GM23248 (cell line): ENCODE data around the gene PTPRZ1. TPM values are rescaled to one million over a fixed set of nuclear protein-coding genes. Genes with fewer than 3 reads are reported as not detected.

Experiments used
- DNase-seq: peaks from one replicate; pipeline ENCODE4 v3.0.0-alpha.2; 2015
- H2AFZ ChIP-seq: fragments of 200-600 bp; sonication (generic); 2 replicates; pipeline ENCODE4 v1.6.1; 2016; ENCODE audit warnings: antibody characterized with exemption
- H3F3A ChIP-seq: fragments of 200-600 bp; sonication (generic); 2 replicates; pipeline ENCODE4 v1.6.1; 2016; ENCODE audit warnings: mild to moderate bottlenecking, antibody characterized with exemption, mixed run types; ENCODE audit not compliant: insufficient read depth
- H3K27ac ChIP-seq: fragments of 200-600 bp; sonication (generic); 2 replicates; pipeline ENCODE4 v1.5.1; 2016; ENCODE audit warnings: mild to moderate bottlenecking
- H3K27me3 ChIP-seq: fragments of 200-600 bp; sonication (generic); replicated peaks from 2 replicates; pipeline ENCODE4 v1.6.1; 2016; ENCODE audit warnings: mild to moderate bottlenecking; ENCODE audit not compliant: insufficient read depth
- H3K36me3 ChIP-seq: fragments of 200-600 bp; sonication (generic); 2 replicates; pipeline ENCODE4 v1.6.1; 2016; ENCODE audit warnings: low read depth, mild to moderate bottlenecking
- H3K4me1 ChIP-seq: fragments of 200-600 bp; sonication (generic); 2 replicates; pipeline ENCODE4 v1.6.1; 2016; ENCODE audit warnings: mild to moderate bottlenecking; ENCODE audit not compliant: insufficient read depth
- H3K4me2 ChIP-seq: fragments of 200-600 bp; sonication (generic); one replicate; pipeline ENCODE4 v1.6.1; 2016; ENCODE audit warnings: mild to moderate bottlenecking; ENCODE audit not compliant: unreplicated experiment
- H3K4me3 ChIP-seq: fragments of 200-600 bp; sonication (generic); 2 replicates; pipeline ENCODE4 v1.5.1; 2016; ENCODE audit warnings: mild to moderate bottlenecking
- H3K79me2 ChIP-seq: fragments of 200-600 bp; sonication (generic); 2 replicates; pipeline ENCODE4 v1.6.1; 2016; ENCODE audit warnings: mild to moderate bottlenecking; ENCODE audit not compliant: insufficient read depth
- H3K9ac ChIP-seq: fragments of 200-600 bp; sonication (generic); 2 replicates; pipeline ENCODE4 v1.6.1; 2016; ENCODE audit warnings: mild to moderate bottlenecking
- H3K9me2 ChIP-seq: fragments of 200-600 bp; sonication (generic); 2 replicates; pipeline ENCODE4 v1.6.1; 2016; ENCODE audit warnings: mixed run types, mild to moderate bottlenecking, moderate library complexity; ENCODE audit not compliant: insufficient read depth
- H3K9me3 ChIP-seq: fragments of 200-600 bp; sonication (generic); one replicate; pipeline ENCODE4 v1.6.1; 2017; ENCODE audit warnings: low read depth
- H4K20me1 ChIP-seq: fragments of 200-600 bp; sonication (generic); 2 replicates; pipeline ENCODE4 v1.6.0; 2016; ENCODE audit not compliant: insufficient read depth
- EZH2 ChIP-seq: fragments of 200-600 bp; sonication (generic); IDR thresholded peaks from 2 replicates; pipeline ENCODE4 v1.6.1; 2018; ENCODE audit warnings: antibody characterized with exemption, mild to moderate bottlenecking; ENCODE audit not compliant: insufficient read depth, poor library complexity, severe bottlenecking
- EZH2phosphoT487 ChIP-seq: fragments of 200-600 bp; sonication (generic); IDR thresholded peaks from 2 replicates; pipeline ENCODE4 v1.6.1; 2018; ENCODE audit warnings: antibody characterized with exemption, moderate library complexity, mild to moderate bottlenecking, low read depth; ENCODE audit not compliant: insufficient read depth
- WGBS, 2 experiments: methylation state at CpG; one replicate each; pipeline ENCODE4 v1.1.6; 2015 to 2017; ENCODE audit warnings: low lambda C conversion rate in 2 of 2, low coverage in 1 of 2; ENCODE audit errors: missing lambda C conversion rate in 2 of 2; 5-methylcytosine and 5-hydroxymethylcytosine counted together
- in situ Hi-C: fragments of 300-500 bp; cut with MboI; formaldehyde crosslinking; loops from 2 replicates; pipeline ENCODE4 v1.15.0; 2020
- polyA plus RNA-seq: library from polyadenylated mRNA; unstranded; fragments of >200 nt; fragmentation: Nextera tagmentation; extraction: Ambion mirVana; gene quantifications from 2 replicates; pipeline ENCODE4 v1.2.1, GENCODE V29; 2016
- total RNA-seq: library from RNA; depleted of rRNA; stranded (reverse); fragments of >200 nt; shearing (Covaris generic); gene quantifications from 2 replicates; pipeline ENCODE4 v1.2.3, GENCODE V29; 2014

PTPRZ1 gene
- total and polyA plus RNA-seq, 2 experiments from 2014 or later: not detected

GRCh38 chr7:121936951-121937623, 64.1 kb downstream of the PTPRZ1 start:
- Histone ChIP-seq H3K27me3 (no peaks in the 10 kb centered on the region), H2AFZ (no peak overlapping the region), H3K4me3 (no peak overlapping the region), H3K4me2 (no peak overlapping the region), H3K9me2 (no peaks in the 10 kb centered on the region), H3K9me3 (no peaks in the 10 kb centered on the region), H3K79me2 (no peaks in the 10 kb centered on the region), H4K20me1 (no peaks in the 10 kb centered on the region), H3K9ac (no peak overlapping the region), H3K36me3 (no peaks in the 10 kb centered on the region), H3K27ac (no peak overlapping the region), H3F3A (no peaks in the 10 kb centered on the region), H3K4me1 (no peaks in the 10 kb centered on the region)
- TF ChIP-seq EZH2phosphoT487 (no peak), EZH2 (no peak)
- in situ Hi-C loops: no loop called here
- DNase-seq: no peak
- WGBS, 2 experiments: 57 to 63% methylated on average over 6 of the region's 6 CpGs

DNA sequence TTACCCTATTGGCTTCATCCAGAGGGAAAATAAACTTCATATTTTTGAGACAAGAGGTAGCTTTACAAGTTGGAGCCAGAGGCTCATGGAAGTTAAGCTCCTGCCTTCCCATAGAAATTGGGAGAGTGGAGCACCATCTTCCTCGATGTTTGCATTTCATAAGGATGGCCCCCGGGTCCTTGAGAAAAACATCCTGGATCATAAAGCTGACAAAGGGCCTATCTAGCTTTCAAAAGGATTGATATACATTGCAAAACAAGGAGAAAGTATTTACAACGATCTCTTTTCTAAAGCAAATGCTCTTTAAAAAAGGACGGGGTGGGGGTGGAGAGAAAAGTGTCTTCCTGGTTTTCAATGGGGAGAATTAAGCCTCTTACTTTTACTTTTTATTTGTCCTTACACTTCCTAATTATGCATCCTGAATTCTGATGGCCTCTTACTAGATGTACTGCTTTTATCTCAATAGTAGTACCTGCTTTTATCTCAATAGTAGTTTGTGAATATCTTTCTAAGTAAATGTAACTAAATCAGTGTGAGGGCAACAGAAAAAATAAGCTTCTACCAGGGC, 65.6 kb downstream of the PTPRZ1 start:
- no peaks in the 10 kb centered on the region for H3F3A ChIP-seq
- H3K9ac ChIP-seq: no peak overlapping the region
- H3K36me3 ChIP-seq: no peaks in the 10 kb centered on the region
- H2AFZ ChIP-seq: peak overlapping the region; percentile 48; the same call in 1 of the 2 replicates
- no peaks in the 10 kb centered on the region for H3K79me2 ChIP-seq
- H3K4me1 ChIP-seq: no peaks in the 10 kb centered on the region
- H3K4me3 ChIP-seq: no peak overlapping the region
- no peaks in the 10 kb centered on the region for H3K9me3 ChIP-seq
- TF ChIP-seq EZH2phosphoT487 (no peak), EZH2 (no peak)
- no peaks in the 10 kb centered on the region for H4K20me1 ChIP-seq
- in situ Hi-C loops: no loop called here
- H3K27me3 ChIP-seq: no peaks in the 10 kb centered on the region
- WGBS, 2 experiments: 14 to 24% methylated on average over 4 of the region's 4 CpGs
- H3K27ac ChIP-seq: no peak overlapping the region
- H3K9me2 ChIP-seq: no peaks in the 10 kb centered on the region
- H3K4me2 ChIP-seq: no peak overlapping the region
- no peak for DNase-seq

DNA sequence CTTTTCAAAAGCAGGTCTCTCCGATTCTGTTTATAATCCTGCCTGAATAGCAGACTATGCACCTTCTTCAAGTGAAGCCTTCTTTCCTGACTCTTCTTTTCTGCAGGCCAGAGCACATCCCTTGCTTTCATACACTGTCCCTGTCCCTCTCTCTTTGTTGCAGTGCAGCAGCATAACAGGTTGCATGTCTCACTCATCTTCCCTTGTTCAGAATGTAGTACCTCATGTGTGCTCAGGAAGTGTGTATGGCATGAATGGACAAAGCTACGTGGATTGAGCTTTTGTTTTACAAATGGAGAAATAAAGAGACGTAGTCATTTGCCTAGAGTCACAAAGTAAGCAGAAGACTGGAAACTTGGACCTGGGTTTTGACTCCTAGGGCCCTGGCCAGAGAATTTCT, 68.0 kb downstream of the PTPRZ1 start:
- no peak for DNase-seq
- H3K79me2 ChIP-seq: no peaks in the 10 kb centered on the region
- no peak overlapping the region for H3K9ac ChIP-seq
- no peak overlapping the region for H3K4me2 ChIP-seq
- 0 out of 2 replicates have a peak, but pooled peaks cover 7% of the 10 kb centered on the region for H3K4me1 ChIP-seq
- no peak for TF ChIP-seq EZH2
- TF ChIP-seq EZH2phosphoT487: no peak
- WGBS, 2 experiments: 52 to 69% methylated on average over 3 of the region's 3 CpGs
- no peaks in the 10 kb centered on the region for H3K27me3 ChIP-seq
- H4K20me1 ChIP-seq: no peaks in the 10 kb centered on the region
- H3K9me2 ChIP-seq: no peaks in the 10 kb centered on the region
- H3K27ac ChIP-seq: no peak overlapping the region
- no peak overlapping the region for H3K4me3 ChIP-seq
- in situ Hi-C loops: no loop called here
- no peaks in the 10 kb centered on the region for H3F3A ChIP-seq
- no peaks in the 10 kb centered on the region for H3K9me3 ChIP-seq
- no peaks in the 10 kb centered on the region for H3K36me3 ChIP-seq
- H2AFZ ChIP-seq: no peak overlapping the region

DNA sequence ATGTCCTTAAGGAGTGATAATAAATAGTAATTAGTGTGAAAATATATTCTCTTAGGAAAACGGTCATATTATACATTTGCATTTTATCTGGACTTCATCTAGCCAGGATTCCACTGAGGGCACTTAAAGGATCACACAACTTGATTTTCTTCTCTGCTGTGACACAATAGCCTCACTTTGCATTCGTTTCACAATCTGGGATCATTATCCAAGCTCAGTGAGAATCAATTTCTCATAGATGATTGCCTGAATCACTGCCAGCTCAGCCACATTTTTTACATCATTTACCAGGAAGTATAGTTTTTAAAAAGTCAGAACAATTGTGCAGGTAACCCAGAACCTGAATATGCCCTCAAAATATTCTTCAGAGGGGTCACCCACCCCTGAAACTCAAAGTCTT, 68.9 kb downstream of the PTPRZ1 start:
- no peaks in the 10 kb centered on the region for H3K9me2 ChIP-seq
- 29 to 30% methylated on average over 2 of the region's 2 CpGs for WGBS, 2 experiments
- H3F3A ChIP-seq: no peaks in the 10 kb centered on the region
- DNase-seq: no peak
- no peak overlapping the region for H3K27ac ChIP-seq
- H3K4me3 ChIP-seq: no peak overlapping the region
- in situ Hi-C loops: no loop called here
- H3K4me2 ChIP-seq: no peak overlapping the region
- TF ChIP-seq EZH2phosphoT487 (no peak), EZH2 (no peak)
- no peak overlapping the region for H2AFZ ChIP-seq
- H3K36me3 ChIP-seq: no peaks in the 10 kb centered on the region
- H4K20me1 ChIP-seq: no peaks in the 10 kb centered on the region
- no peak overlapping the region for H3K9ac ChIP-seq
- no peaks in the 10 kb centered on the region for H3K27me3 ChIP-seq
- 0 out of 2 replicates have a peak, but pooled peaks cover 7% of the 10 kb centered on the region for H3K4me1 ChIP-seq
- no peaks in the 10 kb centered on the region for H3K9me3 ChIP-seq
- H3K79me2 ChIP-seq: no peaks in the 10 kb centered on the region

DNA sequence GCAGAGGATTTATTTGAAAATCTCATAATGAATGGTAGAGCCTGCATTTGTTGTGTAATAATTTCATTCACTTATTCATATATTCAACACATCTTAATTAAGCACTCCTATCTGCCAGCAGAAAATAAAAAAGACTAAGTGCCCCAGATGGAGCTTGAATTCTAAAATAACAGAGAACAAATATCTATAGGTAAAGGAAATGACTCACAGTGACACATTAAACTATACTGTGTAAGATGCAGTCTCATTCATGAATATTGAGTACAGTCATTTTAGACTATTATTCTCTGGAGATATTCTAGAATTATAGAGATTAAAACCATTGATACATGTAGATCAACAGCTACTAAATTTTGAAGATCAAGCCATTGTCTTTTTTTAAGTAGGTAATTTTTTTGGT, 72.1 kb downstream of the PTPRZ1 start:
- Histone ChIP-seq H3K4me3 (no peak overlapping the region), H3K9me2 (no peaks in the 10 kb centered on the region), H3K4me2 (no peak overlapping the region), H3K79me2 (no peaks in the 10 kb centered on the region), H3K9me3 (no peaks in the 10 kb centered on the region), H4K20me1 (no peaks in the 10 kb centered on the region), H3K9ac (no peak overlapping the region), H3K4me1 (0 out of 2 replicates have a peak, but pooled peaks cover 7% of the 10 kb centered on the region), H2AFZ (no peak overlapping the region), H3K27me3 (no peaks in the 10 kb centered on the region), H3F3A (no peaks in the 10 kb centered on the region), H3K27ac (no peak overlapping the region), H3K36me3 (no peaks in the 10 kb centered on the region)
- no peak for DNase-seq
- no peak for TF ChIP-seq EZH2phosphoT487
- TF ChIP-seq EZH2: no peak
- in situ Hi-C loops: no loop called here
